Tibial nerve (tissue), 4 donors: Measurements from ENCODE around the gene NFATC1. TPM values are rescaled to one million over a fixed set of nuclear protein-coding genes. Genes with fewer than 3 reads are reported as not detected.
A peak's percentile ranks its signal among the peaks of the same experiment; 100 is the strongest.

Experiments used
- DNase-seq, 2 donors: peaks; one replicate each; pipeline ENCODE4 v3.0.0-alpha.2; 2019; ENCODE audit warnings: low spot score in 2 of 2
- H3K27ac ChIP-seq, 4 donors: fragments of 200-600 bp; sonication (generic) in 3 of 4; one replicate each; pipeline ENCODE4 v1.5.1; 2017 to 2019; ENCODE audit warnings: mild to moderate bottlenecking in 1 of 4
- H3K27me3 ChIP-seq, 2 donors: fragments of 200-600 bp; sonication (generic) in 1 of 2; one replicate each; pipeline versions ENCODE4 v1.5.1 to v1.6.0; 2017 to 2019
- H3K36me3 ChIP-seq, 3 donors: fragments of 200-600 bp; sonication (generic); one replicate each; pipeline ENCODE4 v1.5.1; 2018 to 2019
- H3K4me1 ChIP-seq, 4 donors: fragments of 200-600 bp; sonication (generic) in 3 of 4; one replicate each; pipeline ENCODE4 v1.5.1; 2017 to 2019
- H3K4me3 ChIP-seq, 4 donors: fragments of 200-600 bp; sonication (generic) in 3 of 4; one replicate each; pipeline ENCODE4 v1.5.1; 2017 to 2019; ENCODE audit warnings: mild to moderate bottlenecking in 1 of 4, moderate library complexity in 1 of 4
- H3K9me3 ChIP-seq, 4 donors: fragments of 200-600 bp; sonication (generic) in 3 of 4; one replicate each; pipeline ENCODE4 v1.5.1; 2017 to 2019
- EP300 ChIP-seq, 2 donors: sonication (generic); formaldehyde crosslinking; IDR thresholded peaks; one replicate each; pipeline ENCODE4 v1.6.1; 2017; ENCODE audit warnings: antibody characterized with exemption in 2 of 2, mild to moderate bottlenecking in 1 of 2
- POLR2A ChIP-seq, 2 donors: fragments of 450-650 bp; IDR thresholded peaks; one replicate each; pipeline ENCODE4 v1.6.1; 2017; ENCODE audit warnings: antibody characterized with exemption in 2 of 2, mild to moderate bottlenecking in 2 of 2, moderate library complexity in 2 of 2
- WGBS, 2 donors: methylation state at CpG; one replicate each; pipeline ENCODE4 v1.1.5; 2018; 5-methylcytosine and 5-hydroxymethylcytosine counted together
- total RNA-seq, 4 donors: library from RNA; depleted of rRNA; stranded (reverse); fragments of >200 nt; gene quantifications; one replicate each; pipeline ENCODE4 v1.1.0, GENCODE V29; 2016
- TF ChIP-seq, protein P1 (sequence below), 5 experiments: fragments of 200-600 bp in 3 of 5; fragments of 450-650 bp in 2 of 5; sonication (generic) in 3 of 5; IDR thresholded peaks; one replicate each; pipeline ENCODE4 v1.5.1; 2016 to 2019; ENCODE audit warnings: antibody characterized with exemption in 5 of 5, mild to moderate bottlenecking in 3 of 5, moderate library complexity in 2 of 5

Gene NFATC1
- total RNA-seq, 4 donors from 2014 or later, result 33.7 to 48.6 (median 37.8) TPM

DNA sequence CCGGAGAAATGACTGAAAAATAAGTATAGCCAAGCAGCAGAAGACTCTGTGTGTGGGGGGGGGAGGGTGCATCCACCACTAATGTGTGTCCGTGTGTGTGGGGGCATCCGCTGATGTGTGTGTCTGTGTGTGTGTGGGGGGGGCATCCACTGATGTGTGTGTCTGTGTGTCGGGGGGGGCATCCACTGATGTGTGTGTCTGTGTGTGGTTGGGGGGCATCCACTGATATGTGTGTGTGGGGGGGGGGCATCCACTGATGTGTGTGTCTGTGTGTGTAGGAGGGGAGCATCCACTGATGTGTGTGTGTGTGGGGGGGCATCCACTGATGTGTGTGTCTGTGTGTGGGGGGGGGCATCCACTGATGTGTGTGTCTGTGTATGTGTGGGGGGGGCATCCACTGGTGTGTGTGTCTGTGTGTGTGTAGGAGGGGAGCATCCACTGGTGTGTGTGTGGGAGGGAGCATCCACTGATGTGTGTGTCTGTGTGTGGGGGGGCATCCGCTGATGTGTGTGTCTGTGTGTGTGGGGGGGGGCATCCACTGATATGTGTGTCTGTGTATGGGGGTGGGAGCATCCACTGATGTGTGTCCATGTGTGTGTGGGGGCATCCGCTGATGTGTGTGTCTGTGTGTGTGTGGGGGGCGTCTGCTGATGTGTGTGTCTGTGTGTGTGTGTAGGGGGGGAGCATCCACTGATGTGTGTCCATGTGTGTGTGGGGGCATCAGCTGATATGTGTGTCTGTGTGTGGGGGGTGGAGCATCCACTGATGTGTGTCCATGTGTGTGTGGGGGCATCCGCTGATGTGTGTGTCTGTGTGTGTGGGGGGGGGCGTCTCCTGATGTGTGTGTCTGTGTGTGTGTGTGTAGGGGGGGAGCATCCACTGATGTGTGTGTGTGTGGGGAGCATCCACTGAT lies 125.0 kb downstream of the NFATC1 start:
- TF ChIP-seq, protein P1, sequence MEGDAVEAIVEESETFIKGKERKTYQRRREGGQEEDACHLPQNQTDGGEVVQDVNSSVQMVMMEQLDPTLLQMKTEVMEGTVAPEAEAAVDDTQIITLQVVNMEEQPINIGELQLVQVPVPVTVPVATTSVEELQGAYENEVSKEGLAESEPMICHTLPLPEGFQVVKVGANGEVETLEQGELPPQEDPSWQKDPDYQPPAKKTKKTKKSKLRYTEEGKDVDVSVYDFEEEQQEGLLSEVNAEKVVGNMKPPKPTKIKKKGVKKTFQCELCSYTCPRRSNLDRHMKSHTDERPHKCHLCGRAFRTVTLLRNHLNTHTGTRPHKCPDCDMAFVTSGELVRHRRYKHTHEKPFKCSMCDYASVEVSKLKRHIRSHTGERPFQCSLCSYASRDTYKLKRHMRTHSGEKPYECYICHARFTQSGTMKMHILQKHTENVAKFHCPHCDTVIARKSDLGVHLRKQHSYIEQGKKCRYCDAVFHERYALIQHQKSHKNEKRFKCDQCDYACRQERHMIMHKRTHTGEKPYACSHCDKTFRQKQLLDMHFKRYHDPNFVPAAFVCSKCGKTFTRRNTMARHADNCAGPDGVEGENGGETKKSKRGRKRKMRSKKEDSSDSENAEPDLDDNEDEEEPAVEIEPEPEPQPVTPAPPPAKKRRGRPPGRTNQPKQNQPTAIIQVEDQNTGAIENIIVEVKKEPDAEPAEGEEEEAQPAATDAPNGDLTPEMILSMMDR (IDR thresholded peaks at IDR 0.05), result no peak
- no peak for TF ChIP-seq POLR2A (IDR thresholded peaks at IDR 0.05)
- no peak for TF ChIP-seq EP300 (IDR thresholded peaks at IDR 0.05)
- DNase-seq, result no peak
- peaks cover 0 to 16% (median 0%) of the 10 kb centered on the region in 3 donors for H3K36me3 ChIP-seq
- no peak overlapping the region for H3K27ac ChIP-seq
- H3K27me3 ChIP-seq, result no peaks in the 10 kb centered on the region
- no peaks in the 10 kb centered on the region for H3K9me3 ChIP-seq
- peaks cover 0 to 34% (median 17%) of the 10 kb centered on the region in 4 donors for H3K4me1 ChIP-seq
- H3K4me3 ChIP-seq, result no peak overlapping the region
- WGBS, 2 donors, result 69 to 70% methylated on average over 2 to 8 of the region's 9 CpGs

DNA sequence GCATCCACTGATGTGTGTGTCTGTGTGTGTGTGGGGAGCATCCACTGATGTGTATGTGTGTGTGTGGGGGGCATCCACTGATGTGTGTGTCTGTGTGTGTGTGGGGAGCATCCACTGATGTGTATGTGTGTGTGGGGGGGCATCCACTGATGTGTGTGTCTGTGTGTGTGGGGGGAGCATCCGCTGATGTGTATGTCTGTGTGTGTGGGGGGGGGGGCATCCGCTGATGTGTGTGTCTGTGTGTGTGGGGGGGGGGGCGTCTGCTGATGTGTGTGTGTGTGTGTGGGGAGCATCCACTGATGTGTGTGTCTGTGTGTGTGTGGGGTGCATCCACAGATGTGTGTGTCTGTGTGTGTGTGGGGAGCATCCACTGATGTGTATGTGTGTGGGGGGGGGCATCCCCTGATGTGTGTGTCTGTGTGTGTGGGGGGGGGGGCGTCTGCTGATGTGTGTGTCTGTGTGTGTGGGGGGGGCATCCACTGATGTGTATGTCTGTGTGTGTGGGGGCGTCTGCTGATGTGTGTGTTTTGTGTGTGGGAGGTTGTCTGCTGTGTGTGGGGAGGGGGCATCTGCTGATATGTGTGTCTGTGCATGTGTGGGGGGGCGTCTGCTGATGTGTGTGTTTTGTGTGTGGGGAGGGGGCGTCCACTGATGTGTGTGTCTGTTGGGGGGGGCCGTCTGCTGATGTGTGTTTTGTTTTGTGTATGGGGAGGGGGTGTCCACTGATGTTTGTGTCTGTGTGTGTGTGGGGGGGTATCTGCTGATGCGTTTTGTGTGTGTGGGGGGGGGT lies 125.9 kb downstream of the NFATC1 start:
- WGBS, 2 donors, result 66 to 100% methylated on average over 1 to 6 of the region's 9 CpGs
- no peak for TF ChIP-seq EP300 (IDR thresholded peaks at IDR 0.05)
- no peak for TF ChIP-seq POLR2A (IDR thresholded peaks at IDR 0.05)
- TF ChIP-seq, protein P1 (IDR thresholded peaks at IDR 0.05), result no peak
- no peaks in the 10 kb centered on the region for H3K9me3 ChIP-seq
- H3K4me1 ChIP-seq, result peaks cover 0 to 40% (median 26%) of the 10 kb centered on the region in 4 donors
- no peaks in the 10 kb centered on the region for H3K27me3 ChIP-seq
- H3K4me3 ChIP-seq, result no peak overlapping the region
- peaks cover 0 to 16% (median 0%) of the 10 kb centered on the region in 3 donors for H3K36me3 ChIP-seq
- H3K27ac ChIP-seq, result no peak overlapping the region
- no peak for DNase-seq

DNA sequence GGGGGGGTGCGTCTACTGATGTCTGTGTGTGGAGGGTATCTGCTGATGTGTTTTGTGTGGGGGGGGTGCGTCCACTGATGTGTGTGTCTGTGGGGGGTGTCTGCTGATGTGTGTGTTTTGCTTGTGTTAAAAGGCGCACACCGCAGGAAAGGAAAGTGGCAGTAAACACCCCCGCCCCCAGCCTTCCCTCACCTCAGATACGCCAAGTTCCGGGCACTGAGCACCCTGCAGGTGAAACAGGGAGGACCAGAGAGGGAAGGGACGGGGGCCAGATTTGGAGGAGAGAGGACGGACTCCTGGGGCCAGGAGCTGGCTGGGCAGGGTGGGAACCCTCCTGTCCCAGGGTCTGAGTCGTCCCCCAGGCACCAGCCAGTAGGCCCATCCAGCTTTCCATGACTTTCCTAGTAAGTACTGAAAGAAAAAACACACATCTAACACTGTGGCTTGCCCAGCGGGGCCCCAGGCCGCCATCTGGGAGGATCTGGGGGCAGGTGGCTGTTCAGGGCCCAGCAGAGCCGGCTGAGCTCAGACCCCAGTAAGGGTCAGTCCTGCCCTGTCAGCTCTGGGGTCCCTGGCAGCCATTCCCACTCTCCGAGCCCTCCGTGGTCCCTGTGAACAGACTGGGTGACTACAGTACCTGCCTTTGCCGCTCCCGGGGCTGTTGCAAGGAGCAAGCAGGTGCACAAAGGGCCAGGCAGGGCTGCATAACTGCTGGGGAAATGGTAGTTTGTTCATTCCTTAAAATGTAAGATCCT lies 126.9 kb downstream of the NFATC1 start:
- Histone ChIP-seq H3K36me3 (peaks cover 0 to 22% (median 0%) of the 10 kb centered on the region in 3 donors), H3K27me3 (no peaks in the 10 kb centered on the region), H3K9me3 (no peaks in the 10 kb centered on the region), H3K4me1 (peaks cover 0 to 37% (median 26%) of the 10 kb centered on the region in 4 donors), H3K4me3 (no peak overlapping the region), H3K27ac (peak overlapping the region in 2 of 4 donors; percentile 60 to 73)
- no peak for TF ChIP-seq POLR2A (IDR thresholded peaks at IDR 0.05)
- TF ChIP-seq EP300 (IDR thresholded peaks at IDR 0.05), result no peak
- TF ChIP-seq, protein P1 (IDR thresholded peaks at IDR 0.05), result no peak
- 90% methylated on average over 16 to 17 of the region's 17 CpGs for WGBS, 2 donors
- DNase-seq, result no peak

DNA sequence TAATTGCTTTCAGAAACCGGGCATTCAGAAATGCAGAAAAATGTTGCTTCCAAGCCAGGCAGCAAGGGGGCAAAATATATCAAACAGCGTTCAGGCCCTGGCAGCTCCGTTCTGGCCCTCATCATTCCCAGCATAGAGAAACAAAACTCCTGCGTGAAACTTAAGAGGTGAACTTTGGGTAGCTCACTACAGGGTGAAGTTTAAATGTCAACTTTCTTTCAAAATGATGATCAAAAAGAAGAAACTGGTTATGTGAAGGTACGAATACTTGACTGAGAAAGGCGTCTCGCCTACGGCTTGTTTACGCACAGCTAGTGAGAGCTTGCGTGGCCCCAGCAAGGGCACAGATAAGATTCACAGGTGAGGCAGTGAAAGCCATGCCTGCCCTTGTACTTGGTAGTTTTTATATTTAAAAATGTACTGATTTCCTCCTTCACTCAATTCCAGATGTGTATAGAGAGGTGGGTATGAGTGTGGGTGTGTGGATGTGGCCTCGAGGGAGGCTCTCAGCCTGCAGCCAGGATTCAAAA lies 127.5 kb downstream of the NFATC1 start:
- 74 to 79% methylated on average over 11 of the region's 11 CpGs for WGBS, 2 donors
- Histone ChIP-seq H3K36me3 (peaks cover 0 to 23% (median 0%) of the 10 kb centered on the region in 3 donors), H3K27ac (peak overlapping the region in 3 of 4 donors; percentile 13 to 73 (median 60)), H3K9me3 (no peaks in the 10 kb centered on the region), H3K4me1 (peaks cover 0 to 37% (median 23%) of the 10 kb centered on the region in 4 donors), H3K4me3 (no peak overlapping the region), H3K27me3 (no peaks in the 10 kb centered on the region)
- TF ChIP-seq, protein P1 (IDR thresholded peaks at IDR 0.05), result no peak
- TF ChIP-seq EP300 (IDR thresholded peaks at IDR 0.05), result no peak
- TF ChIP-seq POLR2A (IDR thresholded peaks at IDR 0.05), result no peak
- no peak for DNase-seq
